Muscle layer of colon (tissue), 2 donors: Measurements from ENCODE around the gene ATF6.

Experiments used
- H3K27ac ChIP-seq: one replicate; pipeline ENCODE4 v1.7.0; 2013; ENCODE audit warnings: low read depth, mild to moderate bottlenecking, low read length, moderate library complexity
- H3K27me3 ChIP-seq, 2 donors: one replicate each; pipeline ENCODE4 v1.7.0; 2013; ENCODE audit warnings: low read length in 2 of 2, mild to moderate bottlenecking in 2 of 2; ENCODE audit not compliant: insufficient read depth in 2 of 2, control insufficient read depth in 1 of 2
- H3K36me3 ChIP-seq: one replicate; pipeline ENCODE4 v1.7.0; 2013; ENCODE audit warnings: mild to moderate bottlenecking, low read length; ENCODE audit not compliant: insufficient read depth
- H3K4me1 ChIP-seq: one replicate; pipeline ENCODE4 v1.7.0; 2013; ENCODE audit warnings: mild to moderate bottlenecking, low read length; ENCODE audit not compliant: insufficient read depth
- H3K4me3 ChIP-seq, 2 donors: one replicate each; pipeline ENCODE4 v1.7.0; 2013; ENCODE audit warnings: low read length in 2 of 2, low read depth in 1 of 2, mild to moderate bottlenecking in 1 of 2, moderate library complexity in 1 of 2
- H3K9ac ChIP-seq: one replicate; pipeline ENCODE4 v1.7.0; 2013; ENCODE audit warnings: low read length
- H3K9me3 ChIP-seq: one replicate; pipeline ENCODE4 v1.7.0; 2013; ENCODE audit warnings: mild to moderate bottlenecking, low read length
- donor health status: abdominal sarcoma.
- donor health status: Adenocarcinoma of cecum.

The ATF6 gene

DNA sequence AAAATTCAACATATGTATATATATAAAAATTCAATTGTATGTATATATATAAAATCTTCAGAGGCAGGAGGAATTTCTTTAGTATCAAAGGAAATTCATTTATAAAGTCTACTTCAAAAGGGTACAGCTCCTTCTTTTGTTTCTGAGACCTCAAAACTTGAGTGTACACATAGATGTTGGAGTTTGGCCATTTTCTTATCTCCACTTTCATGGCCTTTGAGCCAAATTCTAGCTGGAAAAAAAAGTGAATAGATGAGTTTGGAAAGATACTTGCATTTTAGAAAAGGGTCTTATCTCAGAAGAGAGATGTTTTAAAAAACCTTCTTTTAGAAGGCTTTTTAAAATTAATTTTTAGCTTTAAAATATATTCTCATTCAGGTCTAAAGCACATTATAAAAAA, 103.2 kb downstream of the ATF6 start:
- Histone ChIP-seq H3K4me1 (no peaks in the 10 kb centered on the region), H3K4me3 (no peak overlapping the region), H3K36me3 (no peaks in the 10 kb centered on the region), H3K9ac (no peak overlapping the region), H3K27ac (no peak overlapping the region), H3K9me3 (no peaks in the 10 kb centered on the region), H3K27me3 (no peaks in the 10 kb centered on the region)

- no peaks in the 10 kb centered on the region for H3K9me3 ChIP-seq
- no peak overlapping the region for H3K4me3 ChIP-seq
- H3K27me3 ChIP-seq = no peaks in the 10 kb centered on the region
- H3K27ac ChIP-seq = no peak overlapping the region
- no peak overlapping the region for H3K9ac ChIP-seq
- no peaks in the 10 kb centered on the region for H3K36me3 ChIP-seq
- H3K4me1 ChIP-seq = no peaks in the 10 kb centered on the region
These were observed 106.4 kb downstream of the ATF6 start for GRCh38 chr1:161872506-161872905.

DNA sequence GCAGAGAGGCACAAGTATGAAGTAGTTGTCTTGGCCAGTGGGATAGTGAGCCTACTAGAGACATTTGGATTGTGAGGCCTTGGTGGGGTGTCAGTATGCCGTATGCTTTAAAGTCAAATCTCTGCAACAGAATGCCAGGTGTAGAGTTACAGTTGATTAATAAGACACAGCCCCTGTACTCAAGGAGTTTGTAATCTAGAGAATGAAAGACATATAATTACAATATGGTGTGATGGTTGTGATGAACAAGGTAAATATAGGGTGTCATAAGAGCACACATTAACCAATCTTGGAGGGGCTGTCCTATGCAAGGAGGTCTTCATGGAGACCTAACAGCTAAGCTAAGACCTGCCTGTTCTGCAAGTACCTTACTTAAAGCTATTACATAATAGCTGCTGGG, 113.1 kb downstream of the ATF6 start:
- Histone ChIP-seq H3K27me3 (no peaks in the 10 kb centered on the region), H3K9ac (no peak overlapping the region)

GRCh38 chr1:161884475-161884874, 118.4 kb downstream of the ATF6 start:
- H3K27ac ChIP-seq = no peak overlapping the region
- H3K4me1 ChIP-seq = peaks cover 15% of the 10 kb centered on the region
- H3K9me3 ChIP-seq = no peaks in the 10 kb centered on the region
- no peak overlapping the region for H3K4me3 ChIP-seq
- H3K36me3 ChIP-seq = no peaks in the 10 kb centered on the region
- no peaks in the 10 kb centered on the region for H3K27me3 ChIP-seq
- no peak overlapping the region for H3K9ac ChIP-seq

More for the DNA sequence above, 113.1 kb downstream of the ATF6 start:
- Histone ChIP-seq H3K9me3 (no peaks in the 10 kb centered on the region), H3K4me1 (no peaks in the 10 kb centered on the region), H3K27ac (no peak overlapping the region), H3K4me3 (no peak overlapping the region), H3K36me3 (no peaks in the 10 kb centered on the region)

- no peak overlapping the region for H3K4me3 ChIP-seq
- peaks cover 15% of the 10 kb centered on the region for H3K4me1 ChIP-seq
- no peaks in the 10 kb centered on the region for H3K9me3 ChIP-seq
- H3K9ac ChIP-seq = no peak overlapping the region
- H3K27me3 ChIP-seq = no peaks in the 10 kb centered on the region
- H3K27ac ChIP-seq = no peak overlapping the region
- H3K36me3 ChIP-seq = no peaks in the 10 kb centered on the region
These were observed 118.9 kb downstream of the ATF6 start for GRCh38 chr1:161885003-161885402.

DNA sequence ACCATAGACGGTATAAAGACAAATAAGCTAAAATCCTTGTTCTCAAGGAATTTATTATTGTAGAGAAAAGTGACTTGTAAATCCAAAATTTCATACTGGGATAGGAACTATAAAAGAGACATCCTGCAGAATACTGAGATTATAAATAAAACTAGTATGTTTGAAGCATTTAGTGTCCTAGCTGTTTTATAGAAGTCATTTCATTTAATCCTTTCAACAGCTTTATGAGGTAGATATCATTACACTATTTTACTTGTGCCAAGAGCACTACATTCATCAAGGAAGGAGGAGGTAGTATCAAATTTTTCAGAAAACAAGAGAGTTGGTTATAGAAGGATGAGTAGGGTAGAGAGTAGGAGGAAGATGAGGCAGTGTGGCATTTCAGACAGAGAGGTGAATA, 119.6 kb downstream of the ATF6 start:
- no peaks in the 10 kb centered on the region for H3K36me3 ChIP-seq
- H3K9me3 ChIP-seq = no peaks in the 10 kb centered on the region
- no peak overlapping the region for H3K9ac ChIP-seq
- no peak overlapping the region for H3K27ac ChIP-seq
- no peak overlapping the region for H3K4me3 ChIP-seq
- no peaks in the 10 kb centered on the region for H3K27me3 ChIP-seq
- peaks cover 15% of the 10 kb centered on the region for H3K4me1 ChIP-seq

GRCh38 chr1:161886589-161886988, 120.5 kb downstream of the ATF6 start:
- Histone ChIP-seq H3K27ac (no peak overlapping the region), H3K9ac (no peak overlapping the region), H3K36me3 (no peaks in the 10 kb centered on the region), H3K4me3 (no peak overlapping the region), H3K4me1 (peaks cover 15% of the 10 kb centered on the region), H3K9me3 (no peaks in the 10 kb centered on the region), H3K27me3 (no peaks in the 10 kb centered on the region)

GRCh38 chr1:161887730-161888287, 121.7 kb downstream of the ATF6 start:
- Histone ChIP-seq H3K4me1 (peaks cover 15% of the 10 kb centered on the region), H3K36me3 (no peaks in the 10 kb centered on the region), H3K4me3 (no peak overlapping the region)

DNA sequence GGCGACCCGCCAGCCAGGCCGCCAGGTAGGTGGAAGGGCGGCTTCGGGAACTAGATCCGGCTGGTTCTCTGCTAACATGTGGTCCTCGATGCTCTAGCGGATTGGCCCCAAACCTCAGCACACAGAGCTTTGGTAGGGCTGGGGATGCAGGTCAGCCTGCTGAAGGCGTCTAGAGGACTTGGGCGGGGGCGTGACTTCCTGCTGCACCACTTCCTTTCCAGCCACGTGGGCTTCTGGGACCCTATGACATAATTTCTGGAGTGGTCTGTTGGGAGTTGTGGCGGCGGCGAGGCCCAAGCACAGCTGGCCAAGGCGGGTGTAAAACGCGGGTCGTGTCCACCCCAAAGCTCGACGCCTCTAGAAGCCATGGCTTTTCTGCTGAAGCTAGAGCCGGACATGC, 124.5 kb downstream of the ATF6 start:
- no peaks in the 10 kb centered on the region for H3K9me3 ChIP-seq
- no peaks in the 10 kb centered on the region for H3K27me3 ChIP-seq
- H3K27ac ChIP-seq = no peak overlapping the region
- H3K4me3 ChIP-seq = no peak overlapping the region
- no peaks in the 10 kb centered on the region for H3K36me3 ChIP-seq
- no peak overlapping the region for H3K9ac ChIP-seq
- peaks cover 4% of the 10 kb centered on the region for H3K4me1 ChIP-seq

More at GRCh38 chr1:161887730-161888287, 121.7 kb downstream of the ATF6 start:
- Histone ChIP-seq H3K27me3 (no peaks in the 10 kb centered on the region), H3K27ac (no peak overlapping the region), H3K9me3 (no peaks in the 10 kb centered on the region), H3K9ac (no peak overlapping the region)

DNA sequence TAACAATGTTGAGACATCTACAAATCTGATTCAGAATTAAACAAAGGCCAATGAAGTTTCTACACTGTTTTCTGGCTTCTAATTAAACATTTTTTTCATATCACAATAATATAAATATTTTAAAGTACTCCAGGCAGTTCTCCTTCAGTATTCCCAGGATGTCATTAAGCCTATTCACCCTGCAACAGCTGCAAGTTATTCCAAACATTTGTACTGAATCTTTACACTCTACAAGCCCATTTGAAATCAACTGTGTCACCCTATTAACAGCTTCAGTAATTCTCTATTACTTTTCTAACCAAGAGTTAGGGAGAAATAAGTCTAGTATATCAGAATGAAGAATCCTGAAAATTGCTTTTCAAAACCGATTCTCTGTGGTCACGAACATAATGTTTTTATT, 133.0 kb downstream of the ATF6 start:
- H3K27ac ChIP-seq = no peak overlapping the region

DNA sequence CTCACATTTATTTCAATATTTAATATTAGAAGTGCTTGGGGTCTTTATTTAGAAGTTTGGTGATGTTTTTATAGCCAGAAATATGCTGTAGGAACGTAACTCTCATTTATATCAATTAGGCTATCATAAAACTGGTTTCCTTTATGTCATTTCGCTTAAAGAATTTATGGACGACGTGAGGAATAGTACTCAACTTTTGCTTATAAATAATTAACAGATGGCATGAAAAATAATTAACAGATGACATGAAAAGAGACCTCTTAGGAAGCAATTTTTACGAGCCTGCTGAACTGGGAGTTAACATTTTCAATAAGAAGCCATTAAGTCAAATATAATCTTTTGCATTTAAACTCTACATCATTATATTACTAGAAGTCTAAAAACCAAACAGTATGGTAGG, 134.0 kb downstream of the ATF6 start:
- Histone ChIP-seq H3K4me1 (no peaks in the 10 kb centered on the region), H3K9ac (no peak overlapping the region), H3K4me3 (no peak overlapping the region), H3K9me3 (no peaks in the 10 kb centered on the region), H3K36me3 (no peaks in the 10 kb centered on the region), H3K27ac (no peak overlapping the region), H3K27me3 (no peaks in the 10 kb centered on the region)

More for the DNA sequence above, 133.0 kb downstream of the ATF6 start:
- Histone ChIP-seq H3K9ac (no peak overlapping the region), H3K27me3 (no peaks in the 10 kb centered on the region), H3K36me3 (no peaks in the 10 kb centered on the region), H3K9me3 (no peaks in the 10 kb centered on the region), H3K4me1 (no peaks in the 10 kb centered on the region), H3K4me3 (no peak overlapping the region)

GRCh38 chr1:161902182-161902581, 136.1 kb downstream of the ATF6 start:
- H3K36me3 ChIP-seq = no peaks in the 10 kb centered on the region
- no peak overlapping the region for H3K4me3 ChIP-seq
- no peaks in the 10 kb centered on the region for H3K9me3 ChIP-seq
- H3K27me3 ChIP-seq = no peaks in the 10 kb centered on the region
- H3K27ac ChIP-seq = no peak overlapping the region
- no peaks in the 10 kb centered on the region for H3K4me1 ChIP-seq
- H3K9ac ChIP-seq = no peak overlapping the region
